Liver (tissue), 9 donors: ENCODE data around the gene FADS3. TPM values are rescaled to one million over a fixed set of nuclear protein-coding genes. Genes with fewer than 3 reads are reported as not detected.

Source experiments
- DNase-seq: peaks from one replicate; pipeline ENCODE4 v3.0.0-alpha.2; 2017; ENCODE audit warnings: low spot score
- H3K27ac ChIP-seq, 2 donors: one replicate each; pipeline ENCODE4 v1.7.0; 2013; ENCODE audit warnings: inconsistent platforms in 2 of 2, low read length in 2 of 2, control low read depth in 1 of 2, low read depth in 1 of 2, mild to moderate bottlenecking in 1 of 2
- H3K27me3 ChIP-seq, 4 donors: one replicate each; pipeline versions ENCODE4 v1.6.1 to v1.7.0; 2013; ENCODE audit warnings: low read length in 3 of 4, inconsistent platforms in 1 of 4, mild to moderate bottlenecking in 1 of 4, moderate library complexity in 1 of 4; ENCODE audit not compliant: control insufficient read depth in 4 of 4, insufficient read depth in 4 of 4
- H3K36me3 ChIP-seq, 4 donors: one replicate each; pipeline versions ENCODE4 v1.6.1 to v1.7.0; 2013; ENCODE audit warnings: low read length in 3 of 4, mild to moderate bottlenecking in 3 of 4, low read depth in 1 of 4, moderate library complexity in 1 of 4; ENCODE audit not compliant: control insufficient read depth in 4 of 4, insufficient read depth in 3 of 4
- H3K4me1 ChIP-seq, 4 donors: one replicate each; pipeline versions ENCODE4 v1.6.1 to v1.7.0; 2013; ENCODE audit warnings: low read length in 3 of 4, mild to moderate bottlenecking in 3 of 4, moderate library complexity in 1 of 4; ENCODE audit not compliant: control insufficient read depth in 4 of 4, insufficient read depth in 4 of 4
- H3K4me3 ChIP-seq, 3 donors: one replicate each; pipeline versions ENCODE4 v1.6.1 to v1.7.0; 2013; ENCODE audit warnings: low read length in 3 of 3, control low read depth in 1 of 3, low read depth in 1 of 3, mild to moderate bottlenecking in 1 of 3
- H3K9ac ChIP-seq, 2 donors: one replicate each; pipeline ENCODE4 v1.7.0; 2013; ENCODE audit warnings: low read length in 2 of 2, mild to moderate bottlenecking in 2 of 2, moderate library complexity in 2 of 2, control low read depth in 1 of 2, low read depth in 1 of 2
- H3K9me3 ChIP-seq, 4 donors: one replicate each; pipeline versions ENCODE4 v1.6.1 to v1.7.0; 2013; ENCODE audit warnings: low read length in 3 of 4; ENCODE audit not compliant: control insufficient read depth in 4 of 4
- ATF3 ChIP-seq: IDR thresholded peaks from 2 replicates; pipeline ENCODE4 v1.6.1; 2016; ENCODE audit warnings: antibody characterized with exemption
- CTCF ChIP-seq: fragments of 150-350 bp; IDR thresholded peaks from 2 replicates; pipeline ENCODE4 v1.5.1; 2017; ENCODE audit warnings: improper control_type of control experiment, low read depth, low read length; ENCODE audit not compliant: missing input control
- EGR1 ChIP-seq, 2 donors: IDR thresholded peaks; 2 replicates each; pipeline ENCODE4 v1.6.1; 2016 to 2018; ENCODE audit warnings: antibody characterized with exemption in 2 of 2, low read depth in 2 of 2
- FOXA1 ChIP-seq: IDR thresholded peaks from 2 replicates; pipeline ENCODE4 v1.6.1; 2016; ENCODE audit warnings: antibody characterized with exemption
- FOXA2 ChIP-seq: IDR thresholded peaks from 2 replicates; pipeline ENCODE4 v1.6.1; 2016; ENCODE audit warnings: antibody characterized with exemption
- GABPA ChIP-seq, 2 donors: IDR thresholded peaks in 1 of 2; conservative IDR thresholded peaks in 1 of 2; 2 replicates each; pipeline ENCODE4 v1.6.1; 2016; ENCODE audit warnings: antibody characterized with exemption in 2 of 2, mild to moderate bottlenecking in 1 of 2, moderate library complexity in 1 of 2
- HNF4A ChIP-seq, 2 donors: conservative IDR thresholded peaks; 2 replicates each; pipeline ENCODE4 v1.6.1; 2016; ENCODE audit warnings: antibody characterized with exemption in 2 of 2, mild to moderate bottlenecking in 2 of 2
- HNF4G ChIP-seq: IDR thresholded peaks from 2 replicates; pipeline ENCODE4 v1.6.1; 2016; ENCODE audit warnings: antibody characterized with exemption
- JUND ChIP-seq, 2 donors: IDR thresholded peaks; 2 replicates each; pipeline ENCODE4 v1.6.1; 2016; ENCODE audit warnings: antibody characterized with exemption in 2 of 2
- MAX ChIP-seq: IDR thresholded peaks from 2 replicates; pipeline ENCODE4 v1.6.1; 2016; ENCODE audit warnings: antibody characterized with exemption
- RAD21 ChIP-seq, 2 donors: IDR thresholded peaks; 2 replicates each; pipeline ENCODE4 v1.6.1; 2016; ENCODE audit warnings: antibody characterized with exemption in 2 of 2, mild to moderate bottlenecking in 2 of 2
- REST ChIP-seq: IDR thresholded peaks from 2 replicates; pipeline ENCODE4 v1.6.1; 2016; ENCODE audit warnings: antibody characterized with exemption, mild to moderate bottlenecking
- SP1 ChIP-seq: IDR thresholded peaks from 2 replicates; pipeline ENCODE4 v1.6.1; 2018; ENCODE audit warnings: antibody characterized with exemption, mild to moderate bottlenecking
- ZBTB33 ChIP-seq: IDR thresholded peaks from 2 replicates; pipeline ENCODE4 v1.6.1; 2016; ENCODE audit warnings: antibody characterized with exemption
- WGBS: extraction: QIAGEN DNeasy Blood & Tissue Kit; methylation state at CpG from one replicate; pipeline ENCODE4 v1.1.7; 2013; 5-methylcytosine and 5-hydroxymethylcytosine counted together
- polyA plus RNA-seq, 2 donors: library from polyadenylated mRNA; stranded (reverse) in 1 of 2; unstranded in 1 of 2; fragments of 200-250 nt in 1 of 2; fragments of >200 nt in 1 of 2; fragmentation: Nextera tagmentation in 1 of 2; extraction: Ambion mirVana in 1 of 2; gene quantifications; one replicate each; pipeline versions ENCODE4 v1.2.1 to v1.2.3, GENCODE V29; 2013 to 2015
- total RNA-seq, 2 donors: library from RNA; depleted of rRNA; stranded (reverse); fragments of >200 nt; gene quantifications; one replicate each; pipeline ENCODE4 v1.2.3, GENCODE V29; 2014
- donor health status: healthy.
- donor health status: healthy.
- donor health status: healthy.
- donor health status: healthy.
- donor health status: healthy.

FADS3 gene
- total and polyA plus RNA-seq, 4 donors: 8.3 to 13.6 (median 10.3) TPM

GRCh38 chr11:61887839-61888494 is 3.4 kb downstream of the FADS3 start:
- no peak for TF ChIP-seq REST
- TF ChIP-seq FOXA2: no peak
- TF ChIP-seq HNF4A (conservative IDR thresholded peaks at IDR 0.05): no peak
- no peak for TF ChIP-seq ZBTB33
- TF ChIP-seq GABPA (IDR thresholded peaks at IDR 0.05 in 1 of 2, conservative IDR thresholded peaks at IDR 0.05 in 1 of 2): no peak
- no peak for TF ChIP-seq ATF3
- no peak for TF ChIP-seq JUND (IDR thresholded peaks at IDR 0.05)
- TF ChIP-seq HNF4G: no peak
- TF ChIP-seq RAD21 (IDR thresholded peaks at IDR 0.05): no peak
- TF ChIP-seq MAX: no peak
- no peak for TF ChIP-seq FOXA1
- H3K4me1 ChIP-seq: peaks cover 3 to 12% (median 11%) of the 10 kb centered on the region in 4 donors
- no peaks in the 10 kb centered on the region for H3K36me3 ChIP-seq
- H3K4me3 ChIP-seq: no peak overlapping the region
- no peaks in the 10 kb centered on the region for H3K27me3 ChIP-seq
- no peak overlapping the region for H3K9ac ChIP-seq
- no peak for DNase-seq
- H3K9me3 ChIP-seq: no peaks in the 10 kb centered on the region
- WGBS: 79% methylated on average over 7 of the region's 7 CpGs
- H3K27ac ChIP-seq: no peak overlapping the region

GRCh38 chr11:61886643-61887042 is 4.7 kb downstream of the FADS3 start:
- Histone ChIP-seq H3K36me3 (no peaks in the 10 kb centered on the region), H3K4me3 (no peak overlapping the region), H3K27me3 (no peaks in the 10 kb centered on the region), H3K9ac (no peak overlapping the region), H3K9me3 (no peaks in the 10 kb centered on the region), H3K27ac (no peak overlapping the region), H3K4me1 (peaks cover 3 to 9% (median 8%) of the 10 kb centered on the region in 4 donors)
- TF ChIP-seq CTCF (no peak), JUND (IDR thresholded peaks at IDR 0.05) (no peak), FOXA1 (no peak), RAD21 (IDR thresholded peaks at IDR 0.05) (no peak), EGR1 (IDR thresholded peaks at IDR 0.05; ENCODE audit: low read depth in 2 of 2) (no peak), GABPA (IDR thresholded peaks at IDR 0.05 in 1 of 2, conservative IDR thresholded peaks at IDR 0.05 in 1 of 2) (no peak), MAX (no peak), HNF4A (conservative IDR thresholded peaks at IDR 0.05) (no peak), SP1 (no peak), REST (no peak), FOXA2 (no peak), HNF4G (no peak)
- 97% methylated on average over 3 of the region's 3 CpGs for WGBS
- DNase-seq: no peak
